Peyer's patch (tissue), 4 donors: Measurements from ENCODE around the gene TSPAN9.

Experiments used
- CTCF ChIP-seq, 6 experiments: fragments of 450-650 bp in 4 of 6; fragments of 200-600 bp in 2 of 6; sonication (generic) in 1 of 6; IDR thresholded peaks; one replicate each; pipeline ENCODE4 v1.5.1; 2017 to 2019; ENCODE audit warnings: antibody characterized with exemption in 6 of 6, mild to moderate bottlenecking in 3 of 6, moderate library complexity in 1 of 6
- POLR2A ChIP-seq, 2 donors: fragments of 450-650 bp; IDR thresholded peaks; one replicate each; pipeline ENCODE4 v1.5.1; 2017; ENCODE audit warnings: antibody characterized with exemption in 2 of 2, mild to moderate bottlenecking in 2 of 2, moderate library complexity in 2 of 2

- TF ChIP-seq CTCF (IDR thresholded peaks at IDR 0.05) (no peak), POLR2A (IDR thresholded peaks at IDR 0.05) (no peak)
Observed at GRCh38 chr12:3295225-3295624, 218.0 kb downstream of the TSPAN9 start.
